HCT116 (cell line): ENCODE data around the gene ITPR1.

Experiments
- EGR1 ChIP-seq: IDR thresholded peaks from 2 replicates; pipeline ENCODE4 v1.6.1; 2012; ENCODE audit warnings: low read depth
- EZH2 ChIP-seq: fragments of 200-600 bp; sonication (generic); IDR thresholded peaks from 2 replicates; pipeline ENCODE4 v1.6.1; 2017; ENCODE audit warnings: antibody characterized with exemption, mixed run types
- EZH2phosphoT487 ChIP-seq: fragments of 200-600 bp; IDR thresholded peaks from 2 replicates; pipeline ENCODE4 v1.6.1; 2018; ENCODE audit warnings: antibody characterized with exemption, borderline replicate concordance
- POLR2A ChIP-seq: IDR thresholded peaks from 2 replicates; pipeline ENCODE4 v1.7.0; 2011; ENCODE audit warnings: borderline replicate concordance; ENCODE audit not compliant: insufficient read depth, insufficient read length; ENCODE audit errors: extremely low read depth
- SIN3A ChIP-seq: IDR thresholded peaks from 2 replicates; pipeline ENCODE4 v1.6.1; 2012; ENCODE audit warnings: low read depth
- SP1 ChIP-seq: IDR thresholded peaks from 2 replicates; pipeline ENCODE4 v1.6.1; 2012; ENCODE audit warnings: low read depth
- ZFX ChIP-seq: fragments of 450-650 bp; IDR thresholded peaks from 2 replicates; pipeline ENCODE4 v1.6.1; 2017
- ZNF274 ChIP-seq: fragments of 200-500 bp; sonication (Bioruptor generic); IDR thresholded peaks from 2 replicates; pipeline ENCODE4 v1.6.1; 2014; ENCODE audit warnings: mild to moderate bottlenecking, low read depth, low read length, inconsistent platforms
- TF ChIP-seq, protein P1 (sequence below), 3 experiments: fragments of 200-600 bp in 1 of 3; sonication (generic) in 1 of 3; IDR thresholded peaks in 2 of 3; conservative IDR thresholded peaks in 1 of 3; 2 replicates each; pipeline ENCODE4 v1.5.1; 2012 to 2017; ENCODE audit warnings: low read depth in 2 of 3, low read length in 2 of 3, antibody characterized with exemption in 1 of 3, borderline replicate concordance in 1 of 3, control low read depth in 1 of 3, mild to moderate bottlenecking in 1 of 3, mixed read lengths in 1 of 3, mixed run types in 1 of 3, moderate library complexity in 1 of 3; ENCODE audit not compliant: insufficient read depth in 1 of 3
- TF ChIP-seq, protein P2 (sequence below): IDR thresholded peaks from 2 replicates; pipeline ENCODE4 v1.6.1; 2012

DNA sequence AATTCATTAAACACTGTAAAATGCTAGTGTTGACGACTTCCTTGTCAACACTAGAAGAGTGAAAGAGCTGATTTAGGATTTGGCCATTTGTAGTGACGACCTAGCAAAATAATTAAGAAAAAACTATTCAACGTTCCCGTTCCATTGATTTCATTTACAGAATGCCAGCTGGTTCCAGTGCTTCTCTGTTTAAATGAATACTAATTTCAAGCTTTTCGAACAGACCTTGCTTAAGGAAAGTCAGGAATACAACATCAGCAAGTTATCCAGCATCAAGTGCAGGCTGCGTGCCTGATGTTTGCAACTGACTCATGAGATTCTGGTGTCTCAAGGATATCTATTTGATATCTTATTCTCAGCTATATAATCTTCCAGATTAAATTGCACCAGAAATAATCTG is 387.7 kb downstream of the ITPR1 start:
- TF ChIP-seq, protein P1, sequence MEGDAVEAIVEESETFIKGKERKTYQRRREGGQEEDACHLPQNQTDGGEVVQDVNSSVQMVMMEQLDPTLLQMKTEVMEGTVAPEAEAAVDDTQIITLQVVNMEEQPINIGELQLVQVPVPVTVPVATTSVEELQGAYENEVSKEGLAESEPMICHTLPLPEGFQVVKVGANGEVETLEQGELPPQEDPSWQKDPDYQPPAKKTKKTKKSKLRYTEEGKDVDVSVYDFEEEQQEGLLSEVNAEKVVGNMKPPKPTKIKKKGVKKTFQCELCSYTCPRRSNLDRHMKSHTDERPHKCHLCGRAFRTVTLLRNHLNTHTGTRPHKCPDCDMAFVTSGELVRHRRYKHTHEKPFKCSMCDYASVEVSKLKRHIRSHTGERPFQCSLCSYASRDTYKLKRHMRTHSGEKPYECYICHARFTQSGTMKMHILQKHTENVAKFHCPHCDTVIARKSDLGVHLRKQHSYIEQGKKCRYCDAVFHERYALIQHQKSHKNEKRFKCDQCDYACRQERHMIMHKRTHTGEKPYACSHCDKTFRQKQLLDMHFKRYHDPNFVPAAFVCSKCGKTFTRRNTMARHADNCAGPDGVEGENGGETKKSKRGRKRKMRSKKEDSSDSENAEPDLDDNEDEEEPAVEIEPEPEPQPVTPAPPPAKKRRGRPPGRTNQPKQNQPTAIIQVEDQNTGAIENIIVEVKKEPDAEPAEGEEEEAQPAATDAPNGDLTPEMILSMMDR (IDR thresholded peaks at IDR 0.05 in 2 of 3, conservative IDR thresholded peaks at IDR 0.05 in 1 of 3; ENCODE audit: borderline replicate concordance in 1 of 3, insufficient read depth in 1 of 3, low read depth in 2 of 3, low read length in 2 of 3): no peak
- TF ChIP-seq, protein P2, sequence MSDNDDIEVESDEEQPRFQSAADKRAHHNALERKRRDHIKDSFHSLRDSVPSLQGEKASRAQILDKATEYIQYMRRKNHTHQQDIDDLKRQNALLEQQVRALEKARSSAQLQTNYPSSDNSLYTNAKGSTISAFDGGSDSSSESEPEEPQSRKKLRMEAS: no peak
- no peak for TF ChIP-seq ZNF274
- TF ChIP-seq EZH2: no peak
- TF ChIP-seq SIN3A: no peak
- no peak for TF ChIP-seq ZFX
- no peak for TF ChIP-seq EZH2phosphoT487
- no peak for TF ChIP-seq EGR1
- no peak for TF ChIP-seq POLR2A
- TF ChIP-seq SP1: no peak
